ENCODE results near the gene WNT5A.

DNA sequence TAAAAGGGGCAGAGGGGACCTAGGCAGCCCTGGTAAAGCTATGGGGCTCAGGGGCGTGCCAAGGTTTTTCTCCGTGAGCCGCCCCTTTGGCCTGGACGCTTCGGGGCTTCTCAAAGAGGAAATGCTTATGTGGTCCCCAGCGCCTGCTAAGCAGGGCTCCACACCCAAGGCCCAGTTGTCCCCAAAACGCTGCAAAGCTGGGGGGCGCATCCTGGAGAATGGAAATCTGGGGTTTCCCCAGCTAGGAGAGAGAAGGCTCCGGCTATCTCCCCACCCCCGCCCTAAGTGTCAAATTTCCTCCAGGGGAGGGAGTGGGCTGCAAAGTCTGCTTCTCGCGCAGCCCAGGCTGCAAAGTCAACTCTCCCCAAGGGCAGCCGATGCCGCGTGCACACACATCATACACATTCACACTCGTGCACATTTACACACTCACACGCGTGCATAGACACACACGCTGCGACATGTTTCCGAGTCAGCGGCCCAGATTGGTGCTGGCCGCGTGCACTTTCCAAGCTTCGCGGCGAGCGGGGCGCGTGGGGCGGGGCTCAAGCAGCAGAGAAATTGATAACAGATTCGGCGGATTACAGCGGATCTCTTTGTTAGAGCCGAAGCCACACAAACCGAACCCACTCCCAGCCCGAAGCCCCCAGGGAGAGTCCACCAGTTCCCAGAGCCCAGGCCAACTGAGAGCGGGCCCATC lies 4.5 kb downstream of the WNT5A start:
- TF ChIP-seq, protein P1, sequence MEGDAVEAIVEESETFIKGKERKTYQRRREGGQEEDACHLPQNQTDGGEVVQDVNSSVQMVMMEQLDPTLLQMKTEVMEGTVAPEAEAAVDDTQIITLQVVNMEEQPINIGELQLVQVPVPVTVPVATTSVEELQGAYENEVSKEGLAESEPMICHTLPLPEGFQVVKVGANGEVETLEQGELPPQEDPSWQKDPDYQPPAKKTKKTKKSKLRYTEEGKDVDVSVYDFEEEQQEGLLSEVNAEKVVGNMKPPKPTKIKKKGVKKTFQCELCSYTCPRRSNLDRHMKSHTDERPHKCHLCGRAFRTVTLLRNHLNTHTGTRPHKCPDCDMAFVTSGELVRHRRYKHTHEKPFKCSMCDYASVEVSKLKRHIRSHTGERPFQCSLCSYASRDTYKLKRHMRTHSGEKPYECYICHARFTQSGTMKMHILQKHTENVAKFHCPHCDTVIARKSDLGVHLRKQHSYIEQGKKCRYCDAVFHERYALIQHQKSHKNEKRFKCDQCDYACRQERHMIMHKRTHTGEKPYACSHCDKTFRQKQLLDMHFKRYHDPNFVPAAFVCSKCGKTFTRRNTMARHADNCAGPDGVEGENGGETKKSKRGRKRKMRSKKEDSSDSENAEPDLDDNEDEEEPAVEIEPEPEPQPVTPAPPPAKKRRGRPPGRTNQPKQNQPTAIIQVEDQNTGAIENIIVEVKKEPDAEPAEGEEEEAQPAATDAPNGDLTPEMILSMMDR (IDR thresholded peaks at IDR 0.05; ENCODE audit: poor library complexity): no peak
- no peak for TF ChIP-seq EZH2 (IDR thresholded peaks at IDR 0.05; ENCODE audit: borderline replicate concordance)
- no peak for TF ChIP-seq EZH2phosphoT487 (IDR thresholded peaks at IDR 0.05; ENCODE audit: low read depth, severe bottlenecking, unreplicated experiment)

Measured in hepatocyte (in vitro differentiated cells).